ENCODE measurements around the gene GRK5. TPM values are rescaled to one million over a fixed set of nuclear protein-coding genes. Genes with fewer than 3 reads are reported as not detected.

Gene GRK5
- total RNA-seq, 1 experiment from 2014 or later, result 4.8 TPM

GRCh38 chr10:119297207-119297968 is 90.0 kb downstream of the GRK5 start:
- DNase-seq (ENCODE audit: low read depth, low spot score), result no peak
- in situ Hi-C loops (cut with HindIII; ENCODE audit: low pct_unique_long_range_greater_than_20kb, low sequenced_read_pairs), result no loop called here

DNA sequence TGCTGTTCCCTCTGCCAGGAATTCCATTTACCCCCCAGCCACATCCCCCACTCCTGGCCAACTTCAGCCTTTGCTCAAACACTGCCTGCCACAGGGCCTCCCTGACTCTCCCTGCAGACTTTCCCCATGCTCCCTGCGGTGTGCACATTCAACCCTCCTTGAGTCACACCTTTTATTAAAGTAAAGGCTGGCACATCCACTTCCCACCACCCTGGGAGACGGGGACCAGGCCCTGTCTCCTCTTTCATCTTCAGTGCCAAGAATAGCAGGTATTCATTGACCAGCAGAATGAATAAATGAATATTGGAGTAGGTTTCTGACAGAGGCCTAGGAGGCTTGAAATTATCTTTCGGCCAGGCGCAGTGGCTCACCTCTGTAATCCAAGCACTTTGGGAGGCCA is 91.4 kb downstream of the GRK5 start:
- DNase-seq (ENCODE audit: low read depth, low spot score), result no peak
- in situ Hi-C loops (cut with HindIII; ENCODE audit: low pct_unique_long_range_greater_than_20kb, low sequenced_read_pairs), result no loop called here

- peak; percentile 43 for DNase-seq (ENCODE audit: low read depth, low spot score)
- in situ Hi-C loops (cut with HindIII; ENCODE audit: low pct_unique_long_range_greater_than_20kb, low sequenced_read_pairs), result no loop called here
Measured at GRCh38 chr10:119299531-119299930, 92.2 kb downstream of the GRK5 start.

DNA sequence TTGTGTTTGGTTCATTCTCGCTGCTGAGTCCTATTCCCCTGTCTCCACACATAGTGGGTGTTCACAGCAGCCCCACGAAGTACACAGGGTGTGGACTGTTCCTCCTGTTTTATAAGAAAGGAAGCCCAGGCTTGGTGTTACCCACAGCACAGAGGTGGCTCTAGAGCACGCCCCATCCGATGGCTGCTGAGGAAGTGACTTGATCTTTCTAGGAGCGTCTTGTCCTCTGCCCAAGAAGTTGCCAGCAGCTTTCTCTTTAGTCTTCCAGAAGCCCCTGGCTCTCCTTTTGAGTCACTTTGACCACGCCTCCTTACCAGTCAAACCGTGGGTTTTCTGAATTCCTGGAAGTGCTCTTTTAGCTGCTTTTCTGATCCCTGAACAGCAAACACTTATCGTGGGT is 94.0 kb downstream of the GRK5 start:
- no peak for DNase-seq (ENCODE audit: low read depth, low spot score)
- in situ Hi-C loops (cut with HindIII; ENCODE audit: low pct_unique_long_range_greater_than_20kb, low sequenced_read_pairs), result no loop called here

DNA sequence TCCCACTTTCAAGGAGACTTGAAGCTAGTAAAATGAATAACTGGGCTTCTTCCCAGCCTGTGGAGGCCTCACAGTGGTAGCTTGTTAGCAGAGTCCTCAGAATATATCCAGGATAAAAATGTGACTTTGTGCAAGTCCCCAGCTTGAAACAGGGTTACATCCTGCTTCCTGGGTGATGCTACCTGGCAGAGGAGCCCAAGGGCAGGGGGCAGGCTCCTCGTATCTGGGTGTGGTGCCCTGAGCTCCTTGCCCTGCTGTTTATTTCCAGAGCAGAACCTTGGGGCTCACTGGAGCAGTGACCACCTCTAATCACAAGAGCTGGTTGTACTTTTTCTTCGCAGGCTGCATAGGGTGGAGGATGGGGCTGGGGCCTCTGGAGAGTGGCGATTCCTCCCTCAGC is 94.8 kb downstream of the GRK5 start:
- no peak for DNase-seq (ENCODE audit: low read depth, low spot score)
- in situ Hi-C loops (cut with HindIII; ENCODE audit: low pct_unique_long_range_greater_than_20kb, low sequenced_read_pairs), result no loop called here

DNA sequence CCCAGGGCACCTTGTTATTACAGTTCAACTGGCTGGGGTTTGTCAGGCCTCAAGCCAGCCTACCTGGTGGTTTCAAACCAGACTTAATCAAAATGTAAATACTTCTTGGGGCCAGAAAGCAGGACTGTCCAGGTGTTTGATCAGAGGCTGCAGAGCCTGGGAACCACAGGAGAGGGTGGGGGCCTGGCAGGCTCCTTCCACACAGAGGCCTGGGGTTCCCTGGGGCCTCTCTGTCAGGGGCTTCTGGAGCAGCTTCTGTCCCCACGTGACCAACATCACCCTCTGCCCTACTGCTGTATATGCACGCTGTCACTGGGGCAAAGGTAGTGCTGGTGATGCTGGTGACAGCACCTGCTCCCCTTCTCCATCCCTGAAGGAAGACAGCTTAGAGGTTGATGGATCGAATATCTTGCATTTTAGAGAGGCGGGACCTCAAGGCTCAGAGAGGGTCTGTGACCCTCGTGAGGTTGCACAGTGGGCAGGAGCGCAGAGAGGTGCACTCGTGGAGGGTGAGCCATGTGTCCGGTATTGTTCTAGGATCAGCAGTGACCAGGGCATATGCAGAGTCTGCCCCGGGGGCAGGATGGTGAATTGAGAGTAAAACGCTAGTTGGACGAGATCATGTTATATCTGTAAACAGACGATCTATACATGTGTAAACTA is 95.4 kb downstream of the GRK5 start:
- in situ Hi-C loops (cut with HindIII; ENCODE audit: low pct_unique_long_range_greater_than_20kb, low sequenced_read_pairs), result no loop called here
- DNase-seq (ENCODE audit: low read depth, low spot score), result no peak

GRCh38 chr10:119303886-119304285 is 96.5 kb downstream of the GRK5 start:
- no peak for DNase-seq (ENCODE audit: low read depth, low spot score)
- in situ Hi-C loops (cut with HindIII; ENCODE audit: low pct_unique_long_range_greater_than_20kb, low sequenced_read_pairs), result no loop called here

DNA sequence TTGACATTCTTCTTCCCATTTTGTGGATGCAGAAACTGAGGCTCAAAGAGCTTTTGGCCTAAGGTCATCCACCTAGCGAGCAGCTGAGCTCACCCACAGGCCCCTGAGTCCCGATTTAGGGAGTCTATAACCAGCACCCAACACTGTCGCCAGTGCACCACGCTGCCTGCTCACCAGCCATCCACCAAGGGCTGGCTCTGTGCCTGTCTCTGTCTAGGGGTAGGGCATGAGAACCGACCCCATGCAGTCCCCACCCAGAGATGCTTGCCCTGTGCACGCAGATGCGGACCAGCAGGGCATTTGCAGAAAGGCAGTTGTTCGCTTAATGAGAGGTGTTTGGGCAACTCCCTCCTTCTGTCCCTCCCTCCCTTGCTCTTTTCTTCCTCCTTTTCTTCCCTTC is 97.2 kb downstream of the GRK5 start:
- in situ Hi-C loops (cut with HindIII; ENCODE audit: low pct_unique_long_range_greater_than_20kb, low sequenced_read_pairs), result no loop called here
- DNase-seq (ENCODE audit: low read depth, low spot score), result no peak

DNA sequence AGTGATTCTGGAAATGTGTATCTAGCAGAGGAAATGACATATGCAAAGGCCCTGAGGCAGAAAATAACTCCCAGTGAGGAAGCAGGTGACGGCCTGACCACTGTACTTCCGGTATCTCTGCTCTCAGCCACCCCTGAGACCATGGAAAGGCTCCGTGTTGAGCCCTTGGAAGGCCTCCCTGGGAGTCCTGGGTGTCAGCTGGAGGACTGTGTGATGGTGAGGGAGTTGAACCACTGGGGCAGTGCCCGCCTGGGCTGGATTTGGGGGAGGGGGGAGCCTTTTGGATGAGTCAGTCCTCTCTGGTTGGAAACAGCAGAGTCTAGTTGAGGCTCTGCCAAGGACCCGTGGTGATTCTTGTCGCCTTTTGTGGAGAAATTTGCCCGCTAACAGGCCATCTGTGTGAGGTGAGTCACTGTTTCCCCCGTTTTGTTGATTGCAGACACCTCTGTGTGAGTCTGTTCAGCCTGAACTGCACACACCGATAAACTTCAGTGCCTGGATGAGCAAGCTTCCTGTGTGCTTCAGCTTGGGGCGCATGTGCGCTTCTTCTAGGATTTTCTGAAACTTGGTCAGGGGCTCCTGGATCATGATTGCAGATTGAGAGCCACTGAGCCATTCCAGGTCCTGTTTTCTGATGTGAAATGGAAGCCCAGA is 98.6 kb downstream of the GRK5 start:
- in situ Hi-C loops (cut with HindIII; ENCODE audit: low pct_unique_long_range_greater_than_20kb, low sequenced_read_pairs), result no loop called here
- no peak for DNase-seq (ENCODE audit: low read depth, low spot score)

DNA sequence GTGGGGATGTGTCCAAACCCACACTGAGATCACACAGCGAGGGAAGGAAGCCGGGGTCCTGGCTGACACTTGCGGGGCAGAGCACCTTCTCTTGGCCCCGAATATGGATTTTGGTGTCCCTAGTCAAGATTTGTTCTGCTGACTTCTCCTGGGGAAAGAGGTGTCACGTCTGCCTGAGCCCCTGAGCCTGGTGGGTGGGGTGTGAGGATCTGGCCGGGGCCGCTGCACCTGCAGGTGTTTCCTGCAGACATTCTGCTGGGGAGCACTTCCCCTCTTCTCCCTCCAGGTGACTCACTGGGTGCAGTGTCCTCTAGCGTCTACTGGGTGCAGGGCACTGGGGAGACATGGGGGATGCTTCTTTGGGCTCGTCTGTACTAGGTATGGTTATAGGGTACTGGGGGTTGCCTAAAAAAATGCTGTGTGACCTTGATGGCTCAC is 99.2 kb downstream of the GRK5 start:
- no peak for DNase-seq (ENCODE audit: low read depth, low spot score)
- in situ Hi-C loops (cut with HindIII; ENCODE audit: low pct_unique_long_range_greater_than_20kb, low sequenced_read_pairs), result no loop called here

- no peak for DNase-seq (ENCODE audit: low read depth, low spot score)
Measured at GRCh38 chr10:119306986-119307392, 99.6 kb downstream of the GRK5 start.

GRCh38 chr10:119308089-119308488 is 100.7 kb downstream of the GRK5 start:
- in situ Hi-C loops (cut with HindIII; ENCODE audit: low pct_unique_long_range_greater_than_20kb, low sequenced_read_pairs), result no loop called here
- DNase-seq (ENCODE audit: low read depth, low spot score), result no peak

More at GRCh38 chr10:119306986-119307392, 99.6 kb downstream of the GRK5 start:
- in situ Hi-C loops (cut with HindIII; ENCODE audit: low pct_unique_long_range_greater_than_20kb, low sequenced_read_pairs), result no loop called here

- DNase-seq (ENCODE audit: low read depth, low spot score), result no peak
- in situ Hi-C loops (cut with HindIII; ENCODE audit: low pct_unique_long_range_greater_than_20kb, low sequenced_read_pairs), result no loop called here
Measured at GRCh38 chr10:119308551-119309422, 101.4 kb downstream of the GRK5 start.

- no peak for DNase-seq (ENCODE audit: low read depth, low spot score)
- in situ Hi-C loops (cut with HindIII; ENCODE audit: low pct_unique_long_range_greater_than_20kb, low sequenced_read_pairs), result no loop called here
Measured at GRCh38 chr10:119309423-119309770, 102.0 kb downstream of the GRK5 start.

DNA sequence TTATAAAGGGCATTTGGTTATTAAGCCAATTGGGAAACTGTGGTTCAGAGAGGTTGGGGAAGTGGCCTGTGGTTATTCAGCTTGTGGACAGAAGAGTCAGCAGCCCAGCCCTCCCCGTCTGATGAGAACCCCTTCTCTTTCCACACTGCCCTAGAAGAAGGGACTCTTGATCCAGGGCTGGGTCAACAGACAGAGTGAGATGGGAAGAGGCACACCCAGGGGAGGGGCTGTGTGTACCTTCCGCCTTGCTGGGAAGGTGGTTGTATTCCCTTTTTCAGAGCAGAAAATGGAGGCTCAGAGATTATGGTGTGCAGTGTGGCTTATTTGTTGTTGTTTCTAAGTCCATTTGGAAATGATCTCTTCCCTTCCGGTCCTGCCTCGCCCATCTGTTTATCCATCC is 103.4 kb downstream of the GRK5 start:
- in situ Hi-C loops (cut with HindIII; ENCODE audit: low pct_unique_long_range_greater_than_20kb, low sequenced_read_pairs), result no loop called here

GRCh38 chr10:119312241-119312640 is 104.9 kb downstream of the GRK5 start:
- in situ Hi-C loops (cut with HindIII; ENCODE audit: low pct_unique_long_range_greater_than_20kb, low sequenced_read_pairs), result no loop called here
- DNase-seq (ENCODE audit: low read depth, low spot score), result no peak

More for the DNA sequence above, 103.4 kb downstream of the GRK5 start:
- no peak for DNase-seq (ENCODE audit: low read depth, low spot score)

- in situ Hi-C loops (cut with HindIII; ENCODE audit: low pct_unique_long_range_greater_than_20kb, low sequenced_read_pairs), result no loop called here
- no peak for DNase-seq (ENCODE audit: low read depth, low spot score)
Measured at GRCh38 chr10:119313024-119313423, 105.7 kb downstream of the GRK5 start.

- no peak for DNase-seq (ENCODE audit: low read depth, low spot score)
- in situ Hi-C loops (cut with HindIII; ENCODE audit: low pct_unique_long_range_greater_than_20kb, low sequenced_read_pairs), result no loop called here
Measured at GRCh38 chr10:119313644-119314043, 106.3 kb downstream of the GRK5 start.

All from SK-MEL-5 (cell line).